Renal cortical epithelial cell (primary cell): Measurements from ENCODE around the gene SMIM45.
"Not testable (repeated sequence)": the region's sequence is repeated elsewhere in the genome, so short reads cannot be mapped to it uniquely, and the experiment has no call there.

Experiments used
- DNase-seq: peaks from one replicate; pipeline ENCODE4 v3.0.0-alpha.2; 2011; ENCODE audit warnings: low read depth

Gene SMIM45

DNA sequence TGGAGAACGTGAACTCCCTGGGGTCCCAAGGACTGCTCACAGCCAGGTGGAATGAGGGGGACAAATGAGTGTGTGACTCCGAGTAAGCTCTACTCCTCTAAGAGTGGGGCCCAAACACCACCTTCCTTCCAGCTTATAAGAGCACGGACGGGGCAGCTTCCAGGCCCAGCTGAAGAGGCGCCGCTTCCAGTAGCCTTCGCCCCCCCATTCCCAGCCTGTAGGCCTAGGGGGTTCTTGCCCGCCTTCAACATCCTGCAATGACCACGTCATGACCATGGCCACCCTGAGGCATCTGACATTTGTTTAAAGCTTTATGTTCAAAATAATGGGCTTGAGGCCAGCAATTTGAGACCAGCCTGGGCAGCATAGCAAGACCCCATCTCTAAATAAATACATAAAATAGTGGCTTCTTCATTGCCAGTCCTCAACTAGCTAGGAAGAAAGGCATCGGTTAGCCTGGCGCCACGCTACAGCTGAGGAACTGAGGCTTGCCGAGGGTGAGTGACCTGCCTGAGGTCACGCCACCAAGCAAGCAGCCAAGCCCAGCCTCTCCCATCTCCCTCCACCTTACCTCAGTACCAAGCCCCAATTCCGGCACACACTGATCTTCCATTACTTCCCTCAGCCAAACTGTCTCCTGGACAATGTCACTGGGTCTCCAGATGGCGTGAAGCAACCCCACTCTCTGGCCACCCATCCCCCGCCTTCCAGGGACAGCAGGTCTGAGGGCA lies 17.5 kb upstream of the SMIM45 start:
- no peak for DNase-seq

GRCh38 chr22:41935015-41935351 lies 17.0 kb upstream of the SMIM45 start:
- no peak for DNase-seq

GRCh38 chr22:41935509-41935908 lies 16.4 kb upstream of the SMIM45 start:
- no peak for DNase-seq

GRCh38 chr22:41936894-41937169 lies 15.1 kb upstream of the SMIM45 start:
- DNase-seq: no peak

- no peak for DNase-seq
These were observed 11.7 kb upstream of the SMIM45 start for GRCh38 chr22:41939981-41940831.

DNA sequence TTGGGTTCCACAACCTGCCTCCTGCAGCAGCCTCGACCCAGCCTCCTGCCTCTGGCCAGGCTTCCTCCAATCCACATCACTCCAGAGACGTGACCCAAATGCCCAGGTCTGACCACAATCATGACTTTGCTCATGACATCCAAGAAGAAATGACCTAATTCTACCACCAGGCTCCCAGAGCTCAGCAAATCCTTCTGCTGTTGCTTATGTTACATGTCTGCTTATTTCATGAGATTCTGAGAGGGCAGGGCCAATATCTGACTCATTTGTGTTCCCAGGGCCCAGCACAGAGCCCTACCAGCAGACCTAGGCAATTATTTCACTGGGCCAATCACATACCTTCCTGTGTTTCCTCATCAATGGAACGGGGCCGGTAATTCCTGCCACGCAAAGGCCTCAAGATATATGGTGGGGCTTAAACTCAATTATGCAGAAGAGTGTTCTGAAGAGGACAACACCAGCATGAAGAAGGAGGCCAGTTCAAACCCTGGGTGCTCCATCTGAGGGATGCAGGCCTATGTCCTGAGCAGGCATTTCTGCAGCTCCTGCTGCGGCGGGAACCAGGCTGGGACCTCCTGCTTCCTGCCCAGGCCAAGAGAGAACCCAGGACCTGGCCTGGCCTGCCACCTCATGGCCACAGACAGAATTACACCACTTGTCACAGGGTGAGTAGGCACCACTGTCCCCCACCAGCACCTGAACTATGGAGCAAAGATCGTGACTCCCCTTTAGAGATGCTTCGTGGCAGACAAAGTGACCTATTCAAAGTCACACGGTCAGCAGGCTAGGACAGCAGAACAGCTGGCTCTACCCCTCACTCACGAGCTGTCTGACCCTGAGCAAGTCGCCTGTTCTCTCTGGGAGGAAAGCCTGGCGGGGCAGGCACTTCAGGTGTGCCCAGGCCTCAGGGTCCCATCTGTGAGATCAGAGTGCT lies 10.9 kb upstream of the SMIM45 start:
- peak; percentile 71 for DNase-seq

DNA sequence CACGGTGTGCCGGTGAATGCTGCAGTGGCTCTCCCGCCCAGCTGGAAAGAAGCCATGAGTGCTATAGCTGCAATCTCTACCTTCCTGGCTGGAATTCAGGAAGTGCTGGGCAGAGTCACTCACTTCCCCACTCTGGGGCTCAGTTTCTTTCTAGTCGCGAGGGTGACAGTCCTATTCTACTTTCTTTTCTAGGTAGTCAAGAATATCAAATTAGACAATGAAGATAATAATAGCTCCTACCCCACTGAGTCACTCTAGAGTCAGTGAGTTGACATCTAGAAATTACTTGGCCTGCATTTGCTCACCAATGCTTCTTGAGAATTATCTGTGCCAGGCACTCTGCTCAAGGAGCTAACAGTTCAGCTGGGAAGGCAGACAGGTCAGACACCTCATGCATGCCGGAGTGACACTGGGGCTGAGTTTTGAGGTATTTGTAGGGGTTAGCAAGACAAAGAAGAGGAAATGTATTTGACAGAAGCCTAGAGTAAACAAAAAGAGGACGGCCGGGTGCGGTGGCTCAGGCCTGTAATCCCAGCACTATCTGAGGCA lies 8.2 kb upstream of the SMIM45 start:
- DNase-seq: no peak

- peak; percentile 86 for DNase-seq
These were observed 5.1 kb upstream of the SMIM45 start, which contains the start of gene CENPM for GRCh38 chr22:41946629-41947423. TSS of gene CENPM (minus strand) at chr22:41947152. CDS start at chr22:41947076, 76 bp downstream.

- no peak for DNase-seq
These were observed 4.4 kb upstream of the SMIM45 start for GRCh38 chr22:41947424-41948080.

DNA sequence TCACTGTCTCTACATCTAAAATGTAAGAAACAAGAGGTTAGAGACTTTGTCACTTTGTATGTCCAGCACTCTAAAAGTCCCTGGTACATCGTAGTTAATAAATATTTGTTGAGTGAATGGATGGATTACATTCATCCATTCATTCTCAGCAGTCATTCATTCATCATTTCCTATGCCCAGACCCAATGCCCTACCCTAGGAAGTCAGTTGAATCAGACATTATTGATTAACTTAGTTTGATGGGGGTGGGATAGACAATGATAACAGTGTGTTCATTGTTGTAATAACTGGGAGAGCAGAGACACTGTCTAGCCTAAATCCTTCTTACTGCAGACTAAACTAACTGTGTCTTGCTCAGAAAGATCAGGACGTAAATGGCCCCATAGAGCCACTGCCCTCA lies 3.8 kb upstream of the SMIM45 start:
- peak; percentile 39 for DNase-seq

GRCh38 chr22:41948928-41949296 lies 3.0 kb upstream of the SMIM45 start:
- DNase-seq: not testable (repeated sequence)

DNA sequence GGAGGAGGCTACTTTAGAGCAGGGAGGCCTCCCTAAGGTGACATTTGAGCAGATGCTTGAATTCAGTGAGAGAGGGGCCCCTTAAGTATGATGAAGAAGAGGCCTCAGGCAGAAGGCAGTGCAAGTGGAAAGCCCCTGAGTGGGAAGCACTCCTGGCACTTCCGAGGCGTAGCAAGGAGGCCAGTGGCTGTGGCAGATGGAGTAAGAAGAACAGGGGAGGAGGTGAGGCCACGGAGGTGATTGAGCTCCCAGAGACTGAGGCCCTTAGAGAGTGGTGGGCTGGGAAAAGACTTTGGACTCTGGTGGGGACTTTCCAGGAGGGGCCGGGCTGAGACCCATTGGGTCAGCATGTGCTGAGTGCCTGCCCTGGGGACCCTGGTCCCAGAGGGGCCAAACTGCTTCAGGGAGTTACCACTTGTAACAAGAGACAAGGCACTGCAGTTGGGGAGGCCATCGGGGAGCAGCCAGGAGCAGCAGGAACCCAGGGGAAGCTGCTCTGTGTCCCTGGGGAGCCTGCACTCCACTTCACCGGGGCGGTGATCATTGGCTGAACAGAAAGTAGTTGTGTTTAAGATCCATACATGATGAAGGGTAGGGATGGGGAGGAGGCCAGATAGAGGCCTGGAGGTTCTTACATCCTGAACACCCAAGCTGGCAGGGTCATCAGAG lies 2.5 kb upstream of the SMIM45 start:
- DNase-seq: no peak

- DNase-seq: no peak
These were observed 763 bp downstream of the SMIM45 start for GRCh38 chr22:41952713-41953112.

- DNase-seq: no peak
These were observed 6.1 kb downstream of the SMIM45 start for GRCh38 chr22:41957941-41958556.

DNA sequence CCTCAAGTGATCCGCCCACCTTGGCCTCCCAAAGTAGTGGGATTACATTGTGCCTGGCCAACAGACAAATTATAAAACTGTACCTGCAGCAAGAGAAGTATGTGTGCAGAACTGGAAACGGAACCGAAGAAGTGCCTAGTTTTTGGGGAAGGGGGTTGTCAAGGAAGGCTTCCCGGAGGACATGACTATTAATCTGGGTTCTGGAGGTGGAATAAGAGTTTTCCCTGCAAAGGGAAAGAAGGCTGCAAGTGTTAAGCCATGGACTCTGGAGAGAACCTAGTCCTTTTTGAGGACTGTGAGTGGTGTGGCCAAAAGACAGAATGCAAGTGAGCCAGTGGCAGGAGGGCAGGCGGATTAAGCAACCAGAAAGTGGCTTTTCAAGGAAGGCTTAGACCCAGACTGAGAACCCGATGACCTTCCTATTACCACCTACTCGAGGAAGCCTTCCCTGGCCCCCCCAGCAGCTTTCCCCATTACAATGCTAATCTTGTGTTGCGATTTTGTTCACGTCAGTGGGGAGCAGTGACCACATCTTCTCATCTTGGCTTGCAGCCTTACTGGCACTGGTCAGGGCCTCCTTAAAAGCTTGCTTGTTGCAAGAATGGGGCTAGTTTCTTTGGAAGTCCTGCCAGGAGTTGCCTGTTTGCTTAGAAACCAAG lies 11.6 kb downstream of the SMIM45 start:
- peak; percentile 22 for DNase-seq

DNA sequence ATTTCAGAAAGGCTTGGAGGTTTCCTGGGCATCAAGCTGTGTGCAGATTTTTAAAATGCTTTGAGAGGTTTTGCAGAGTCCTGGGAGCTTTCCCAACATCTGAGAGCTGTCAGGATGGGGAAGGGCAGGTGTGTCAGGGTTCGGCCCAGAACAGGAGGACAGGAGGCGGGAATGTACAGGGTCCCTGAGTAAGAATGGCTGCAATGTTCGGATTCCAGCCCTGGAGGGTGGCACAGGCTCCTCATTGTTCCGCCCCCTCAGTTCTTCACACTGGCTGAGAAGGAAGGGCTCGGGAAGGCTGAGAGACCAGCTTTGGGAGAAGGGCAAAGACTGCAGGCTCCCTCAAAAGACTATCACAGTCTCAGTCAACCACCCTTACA lies 12.2 kb downstream of the SMIM45 start:
- no peak for DNase-seq

GRCh38 chr22:41966225-41966606 lies 14.3 kb downstream of the SMIM45 start:
- DNase-seq: no peak

DNA sequence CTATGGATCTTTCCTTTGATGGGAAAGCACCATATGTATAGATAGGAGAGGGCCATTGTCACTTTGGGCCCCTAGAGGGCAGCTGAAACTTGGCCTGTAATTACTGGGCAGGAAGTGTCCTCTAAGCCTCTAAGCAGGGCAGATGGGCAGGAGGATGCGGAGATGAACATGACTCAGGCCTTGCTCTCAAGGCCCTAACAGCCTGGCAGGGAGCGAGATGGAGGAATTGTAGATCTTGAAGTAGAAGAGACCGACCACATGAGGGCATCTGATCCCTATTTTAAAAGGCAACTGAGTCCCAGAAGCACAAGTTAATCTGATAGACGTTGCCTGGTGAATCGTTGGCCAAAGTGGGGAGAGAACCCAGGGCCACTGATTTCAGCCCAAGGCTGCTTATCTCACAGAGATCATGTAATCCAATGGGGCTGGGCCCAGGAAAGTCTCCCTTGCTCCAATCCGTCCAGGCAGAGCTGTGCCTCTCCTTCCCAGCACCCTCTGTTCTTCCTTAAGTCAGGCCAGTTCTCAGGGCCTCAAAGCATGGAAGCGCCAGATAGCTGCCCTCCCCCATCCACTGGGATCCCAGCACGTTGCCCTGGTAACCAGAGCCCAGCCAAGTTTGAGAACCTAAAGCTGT lies 14.8 kb downstream of the SMIM45 start:
- DNase-seq: peak; percentile 74

- no peak for DNase-seq
These were observed 16.7 kb downstream of the SMIM45 start for GRCh38 chr22:41968601-41969000.
